HL-60 (cell line): Measurements from ENCODE around the gene CLSTN1.

ENCODE experiments used
- DNase-seq, 2 experiments: peaks; one replicate each; pipeline ENCODE4 v3.0.0-alpha.2; 2010 to 2020; ENCODE audit warnings: low read depth in 1 of 2, low spot score in 1 of 2
- H3K27ac ChIP-seq: fragments of 250-450 bp; sonication (Bioruptor Pico); replicated peaks from 2 replicates; pipeline ENCODE4 v1.5.1; 2020; ENCODE audit warnings: mild to moderate bottlenecking, moderate library complexity
- H3K27me3 ChIP-seq: fragments of 250-450 bp; sonication (Bioruptor Pico); 2 replicates; pipeline ENCODE4 v1.5.1; 2021; ENCODE audit warnings: mild to moderate bottlenecking, moderate library complexity; ENCODE audit not compliant: insufficient read depth, poor library complexity, severe bottlenecking
- H3K4me3 ChIP-seq: replicated peaks from 2 replicates; pipeline ENCODE4 v1.5.1; 2011; ENCODE audit warnings: mild to moderate bottlenecking, control low read depth, low read length; ENCODE audit not compliant: insufficient read depth
- GABPA ChIP-seq: IDR thresholded peaks from 2 replicates; pipeline ENCODE4 v1.6.1; 2012; ENCODE audit warnings: low read depth
- POLR2AphosphoS5 ChIP-seq: IDR thresholded peaks from 2 replicates; pipeline ENCODE4 v1.6.1; 2012; ENCODE audit warnings: low read depth
- SPI1 ChIP-seq: IDR thresholded peaks from 2 replicates; pipeline ENCODE4 v1.6.1; 2012; ENCODE audit warnings: low read depth, mild to moderate bottlenecking, borderline replicate concordance
- TF ChIP-seq, protein P1 (sequence below): IDR thresholded peaks from 2 replicates; pipeline ENCODE4 v1.6.1; 2012; ENCODE audit warnings: low read depth; ENCODE audit not compliant: insufficient replicate concordance
- TF ChIP-seq, protein P2 (sequence below): IDR thresholded peaks from one replicate; pipeline ENCODE4 v1.5.1; 2011; ENCODE audit warnings: low read length, control low read depth, inconsistent platforms; ENCODE audit not compliant: insufficient read depth

Gene CLSTN1

DNA sequence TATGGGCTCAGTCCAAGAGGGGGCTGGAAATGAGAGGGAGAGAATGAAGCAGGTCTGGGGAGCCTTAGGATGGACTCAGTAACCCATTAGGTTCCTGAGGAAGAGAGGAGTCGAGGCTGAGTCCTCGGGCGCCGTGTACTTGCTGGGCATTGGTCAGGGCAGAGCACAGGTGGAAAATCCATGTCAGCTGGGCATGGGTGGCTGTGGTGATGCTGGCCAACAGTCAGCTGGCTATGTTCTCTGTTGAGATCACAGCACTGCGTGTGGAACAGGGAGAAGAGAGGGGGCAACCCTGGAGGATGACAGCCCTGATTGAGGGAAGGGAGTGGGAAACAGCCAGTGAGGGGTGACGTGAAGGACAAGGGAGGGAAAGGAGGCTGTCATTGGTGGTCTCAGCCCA lies 43.1 kb upstream of the CLSTN1 start:
- TF ChIP-seq, protein P1, sequence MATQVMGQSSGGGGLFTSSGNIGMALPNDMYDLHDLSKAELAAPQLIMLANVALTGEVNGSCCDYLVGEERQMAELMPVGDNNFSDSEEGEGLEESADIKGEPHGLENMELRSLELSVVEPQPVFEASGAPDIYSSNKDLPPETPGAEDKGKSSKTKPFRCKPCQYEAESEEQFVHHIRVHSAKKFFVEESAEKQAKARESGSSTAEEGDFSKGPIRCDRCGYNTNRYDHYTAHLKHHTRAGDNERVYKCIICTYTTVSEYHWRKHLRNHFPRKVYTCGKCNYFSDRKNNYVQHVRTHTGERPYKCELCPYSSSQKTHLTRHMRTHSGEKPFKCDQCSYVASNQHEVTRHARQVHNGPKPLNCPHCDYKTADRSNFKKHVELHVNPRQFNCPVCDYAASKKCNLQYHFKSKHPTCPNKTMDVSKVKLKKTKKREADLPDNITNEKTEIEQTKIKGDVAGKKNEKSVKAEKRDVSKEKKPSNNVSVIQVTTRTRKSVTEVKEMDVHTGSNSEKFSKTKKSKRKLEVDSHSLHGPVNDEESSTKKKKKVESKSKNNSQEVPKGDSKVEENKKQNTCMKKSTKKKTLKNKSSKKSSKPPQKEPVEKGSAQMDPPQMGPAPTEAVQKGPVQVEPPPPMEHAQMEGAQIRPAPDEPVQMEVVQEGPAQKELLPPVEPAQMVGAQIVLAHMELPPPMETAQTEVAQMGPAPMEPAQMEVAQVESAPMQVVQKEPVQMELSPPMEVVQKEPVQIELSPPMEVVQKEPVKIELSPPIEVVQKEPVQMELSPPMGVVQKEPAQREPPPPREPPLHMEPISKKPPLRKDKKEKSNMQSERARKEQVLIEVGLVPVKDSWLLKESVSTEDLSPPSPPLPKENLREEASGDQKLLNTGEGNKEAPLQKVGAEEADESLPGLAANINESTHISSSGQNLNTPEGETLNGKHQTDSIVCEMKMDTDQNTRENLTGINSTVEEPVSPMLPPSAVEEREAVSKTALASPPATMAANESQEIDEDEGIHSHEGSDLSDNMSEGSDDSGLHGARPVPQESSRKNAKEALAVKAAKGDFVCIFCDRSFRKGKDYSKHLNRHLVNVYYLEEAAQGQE = no peak
- no peak for TF ChIP-seq GABPA
- no peak for TF ChIP-seq SPI1
- TF ChIP-seq POLR2AphosphoS5 = no peak
- TF ChIP-seq, protein P2, sequence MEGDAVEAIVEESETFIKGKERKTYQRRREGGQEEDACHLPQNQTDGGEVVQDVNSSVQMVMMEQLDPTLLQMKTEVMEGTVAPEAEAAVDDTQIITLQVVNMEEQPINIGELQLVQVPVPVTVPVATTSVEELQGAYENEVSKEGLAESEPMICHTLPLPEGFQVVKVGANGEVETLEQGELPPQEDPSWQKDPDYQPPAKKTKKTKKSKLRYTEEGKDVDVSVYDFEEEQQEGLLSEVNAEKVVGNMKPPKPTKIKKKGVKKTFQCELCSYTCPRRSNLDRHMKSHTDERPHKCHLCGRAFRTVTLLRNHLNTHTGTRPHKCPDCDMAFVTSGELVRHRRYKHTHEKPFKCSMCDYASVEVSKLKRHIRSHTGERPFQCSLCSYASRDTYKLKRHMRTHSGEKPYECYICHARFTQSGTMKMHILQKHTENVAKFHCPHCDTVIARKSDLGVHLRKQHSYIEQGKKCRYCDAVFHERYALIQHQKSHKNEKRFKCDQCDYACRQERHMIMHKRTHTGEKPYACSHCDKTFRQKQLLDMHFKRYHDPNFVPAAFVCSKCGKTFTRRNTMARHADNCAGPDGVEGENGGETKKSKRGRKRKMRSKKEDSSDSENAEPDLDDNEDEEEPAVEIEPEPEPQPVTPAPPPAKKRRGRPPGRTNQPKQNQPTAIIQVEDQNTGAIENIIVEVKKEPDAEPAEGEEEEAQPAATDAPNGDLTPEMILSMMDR = no peak
- Histone ChIP-seq H3K4me3 (no peak overlapping the region), H3K27ac (no peak overlapping the region), H3K27me3 (no peaks in the 10 kb centered on the region)
- DNase-seq = no peak

DNA sequence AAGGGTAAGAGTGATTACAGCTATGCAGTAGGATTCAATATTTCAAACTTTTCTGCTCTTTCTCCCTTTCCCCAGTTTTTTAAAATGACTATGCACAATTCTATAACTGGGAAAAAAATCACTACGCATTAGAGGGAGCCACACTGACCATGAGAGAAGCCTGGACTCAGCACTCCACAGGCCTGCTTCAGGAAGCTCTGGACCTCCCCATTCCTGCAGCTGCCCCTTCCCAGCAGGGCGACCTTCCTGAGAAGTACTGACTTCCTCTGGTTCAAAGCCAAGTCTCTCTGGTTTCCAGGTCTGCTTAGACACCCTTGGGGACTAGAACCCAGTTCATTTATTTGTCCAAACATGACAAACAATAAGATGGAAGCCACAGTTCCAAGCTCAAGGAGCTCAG lies 42.0 kb upstream of the CLSTN1 start:
- Histone ChIP-seq H3K27ac (no peak overlapping the region), H3K27me3 (no peaks in the 10 kb centered on the region), H3K4me3 (no peak overlapping the region)
- TF ChIP-seq, protein P1 = no peak
- no peak for TF ChIP-seq SPI1
- TF ChIP-seq POLR2AphosphoS5 = no peak
- no peak for TF ChIP-seq GABPA
- no peak for DNase-seq

DNA sequence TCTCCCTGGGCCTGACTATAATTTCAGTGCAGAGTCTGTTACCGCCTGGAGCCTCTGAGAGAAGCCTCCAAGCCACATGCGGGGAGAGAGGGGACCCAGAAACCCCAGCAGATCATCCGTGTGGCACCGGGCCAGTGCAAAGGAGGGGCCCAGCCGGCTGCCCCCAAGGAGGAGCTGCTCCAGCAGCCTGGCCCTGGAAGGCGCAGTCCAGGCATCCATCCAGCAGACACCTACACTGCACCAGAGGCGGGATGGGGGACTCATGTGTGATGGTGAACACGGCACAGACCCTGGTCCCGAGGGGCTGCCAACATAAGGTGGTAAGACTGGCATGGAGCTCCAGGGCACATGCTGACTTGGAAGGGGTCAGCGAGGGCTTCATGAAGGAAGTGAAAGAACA lies 39.6 kb upstream of the CLSTN1 start:
- no peak for DNase-seq
- Histone ChIP-seq H3K4me3 (no peak overlapping the region), H3K27ac (no peak overlapping the region), H3K27me3 (no peaks in the 10 kb centered on the region)
- TF ChIP-seq SPI1 (no peak), POLR2AphosphoS5 (no peak), GABPA (no peak)
- TF ChIP-seq, protein P1 = no peak
- TF ChIP-seq, protein P2 = no peak

DNA sequence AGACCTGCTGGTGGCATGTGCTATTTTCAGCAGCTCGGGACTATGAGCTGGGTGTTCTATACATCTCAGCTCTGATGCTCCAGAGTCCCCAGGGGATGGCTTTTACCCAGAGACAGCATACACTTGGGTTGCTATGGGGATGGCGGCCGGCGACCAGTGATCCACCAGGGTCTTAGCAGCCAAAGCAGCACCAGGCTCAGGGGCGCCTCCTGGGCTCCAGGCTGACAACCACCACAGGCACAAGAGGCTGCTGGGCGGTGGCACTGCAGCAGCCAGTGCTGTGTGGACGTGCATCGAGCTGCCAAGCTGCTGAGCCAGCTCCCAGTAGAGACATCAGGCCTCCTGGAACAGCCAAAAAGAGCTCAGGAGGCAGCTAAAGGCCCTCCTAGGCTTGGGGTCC lies 37.6 kb upstream of the CLSTN1 start:
- DNase-seq = no peak
- Histone ChIP-seq H3K27me3 (no peaks in the 10 kb centered on the region), H3K27ac (no peak overlapping the region), H3K4me3 (no peak overlapping the region)
- TF ChIP-seq GABPA (no peak), POLR2AphosphoS5 (no peak), SPI1 (no peak)
- TF ChIP-seq, protein P2 = no peak
- TF ChIP-seq, protein P1 = no peak
